ENCODE measurements around the gene B4GALT2.

B4GALT2 gene

GRCh38 chr1:43993206-43993914, 14.3 kb downstream of the B4GALT2 start:
- TF ChIP-seq CTCF (IDR thresholded peaks at IDR 0.05; ENCODE audit: low read depth, low read length, missing control alignments) = no peak
- no peak for DNase-seq (ENCODE audit: low read depth)
- no peak overlapping the region for H3K4me3 ChIP-seq (ENCODE audit: low read depth, low read length)

DNA sequence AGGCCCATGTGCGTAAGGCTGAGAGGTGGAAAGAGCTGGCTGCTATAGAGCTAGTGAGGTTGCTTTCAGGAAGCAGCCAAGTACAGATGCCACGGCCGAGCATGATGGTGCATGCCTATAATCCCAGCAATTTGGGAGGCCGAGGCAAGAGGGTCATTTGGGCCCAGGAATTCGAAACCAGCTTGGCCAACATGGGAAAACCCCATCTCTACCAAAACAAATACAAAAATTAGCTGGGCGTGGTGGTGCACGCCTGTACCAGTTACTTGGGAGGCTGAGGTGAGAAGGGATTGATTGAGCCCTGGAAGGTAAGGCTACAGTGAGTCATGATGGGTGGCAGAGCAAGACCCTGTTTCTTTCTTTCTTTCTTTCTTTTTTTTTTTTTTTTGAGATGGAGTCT, 15.1 kb downstream of the B4GALT2 start:
- no peak for DNase-seq (ENCODE audit: low read depth)
- TF ChIP-seq CTCF (IDR thresholded peaks at IDR 0.05; ENCODE audit: low read depth, low read length, missing control alignments) = no peak

DNA sequence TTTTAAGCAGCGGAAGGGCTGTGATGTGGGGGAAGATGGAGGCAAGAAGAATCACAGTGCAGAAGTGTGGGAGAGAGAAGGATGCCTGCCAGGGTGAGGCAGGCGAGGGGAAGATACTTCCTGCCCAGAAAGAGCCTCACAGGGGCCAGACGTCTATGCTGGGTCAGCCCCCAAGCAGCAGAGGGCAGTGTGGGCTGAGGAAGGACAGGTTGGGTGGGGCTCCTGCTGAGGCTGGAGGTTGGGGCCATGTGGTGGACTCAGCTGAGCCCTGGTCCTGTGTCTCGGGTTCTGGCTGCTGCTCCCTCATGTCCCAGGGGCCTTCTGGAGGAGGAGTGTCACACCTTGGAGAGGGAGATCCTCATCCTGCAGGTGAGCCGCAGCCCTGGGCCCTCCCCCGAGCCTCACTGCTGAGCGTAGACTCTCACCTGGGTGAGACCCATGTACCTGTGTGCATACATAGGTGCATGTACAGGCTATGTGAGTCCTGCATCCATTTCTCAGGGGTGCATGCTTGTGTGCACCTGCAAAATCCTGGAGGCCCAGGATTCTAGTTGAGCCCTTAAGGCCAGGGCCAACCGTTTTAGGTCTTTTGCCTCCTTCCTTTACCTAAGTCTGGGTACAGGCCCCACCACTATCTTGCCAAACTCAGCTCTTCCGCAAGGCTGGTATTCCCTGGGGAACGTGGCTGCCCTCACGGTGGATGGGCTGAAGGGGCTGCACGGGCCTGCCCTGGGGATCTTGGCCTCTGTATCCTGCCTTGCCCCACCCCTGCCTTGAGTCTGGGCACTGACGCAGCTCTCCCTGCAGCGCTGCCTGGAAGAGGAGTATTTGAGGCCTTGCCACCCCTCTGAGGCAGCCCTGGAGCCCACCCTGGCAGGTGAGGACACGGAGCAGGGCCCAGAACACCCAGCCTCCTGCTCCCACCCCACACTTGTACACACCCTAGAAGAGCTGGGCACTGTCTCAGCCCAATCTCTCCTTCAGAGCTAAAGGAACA, 16.1 kb downstream of the B4GALT2 start:
- peak; percentile 56 for TF ChIP-seq CTCF (IDR thresholded peaks at IDR 0.05; ENCODE audit: low read depth, low read length, missing control alignments)
- DNase-seq (ENCODE audit: low read depth) = no peak

More for the DNA sequence above, 15.1 kb downstream of the B4GALT2 start:
- H3K4me3 ChIP-seq (ENCODE audit: low read depth, low read length) = no peak overlapping the region

DNA sequence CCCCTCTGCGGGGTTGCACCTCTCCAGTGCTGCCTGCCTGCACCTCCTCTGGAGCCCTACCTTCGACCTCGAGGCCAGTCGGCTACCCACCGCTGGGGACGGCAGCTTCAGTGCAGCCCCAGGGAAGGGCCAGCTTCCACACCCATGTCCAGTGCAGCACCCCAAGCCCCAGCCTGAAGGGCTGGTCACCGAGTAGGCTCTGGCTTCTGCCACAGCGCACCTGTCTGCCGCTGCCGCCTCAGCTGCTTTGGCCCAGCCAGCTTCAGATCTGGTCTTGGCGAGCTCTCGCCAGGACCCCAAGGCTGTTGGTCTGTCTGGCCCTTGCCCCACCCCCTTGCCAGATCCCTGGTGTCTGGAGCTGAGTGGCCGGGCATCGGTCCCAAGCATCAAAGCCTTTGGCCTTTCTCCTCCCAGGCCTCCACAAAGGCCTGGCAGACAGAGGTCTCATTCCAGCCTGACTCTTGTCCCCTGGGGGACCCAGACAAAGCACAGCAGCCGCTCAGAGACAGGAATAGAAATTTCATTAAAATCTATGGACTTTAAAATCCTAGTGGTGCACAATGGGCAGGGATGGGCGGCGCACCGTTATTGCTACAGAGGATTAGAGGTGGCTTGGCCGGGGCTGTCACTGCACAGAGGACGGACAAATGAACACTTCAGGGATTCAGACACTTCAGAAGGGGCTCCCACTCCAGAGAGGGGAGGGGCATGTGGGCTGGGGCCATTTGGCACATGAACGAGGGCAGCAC, 17.1 kb downstream of the B4GALT2 start:
- H3K4me3 ChIP-seq (ENCODE audit: low read depth, low read length) = no peak overlapping the region
- no peak for TF ChIP-seq CTCF (IDR thresholded peaks at IDR 0.05; ENCODE audit: low read depth, low read length, missing control alignments)
- no peak for DNase-seq (ENCODE audit: low read depth)

More for the DNA sequence above, 16.1 kb downstream of the B4GALT2 start:
- no peak overlapping the region for H3K4me3 ChIP-seq (ENCODE audit: low read depth, low read length)

DNA sequence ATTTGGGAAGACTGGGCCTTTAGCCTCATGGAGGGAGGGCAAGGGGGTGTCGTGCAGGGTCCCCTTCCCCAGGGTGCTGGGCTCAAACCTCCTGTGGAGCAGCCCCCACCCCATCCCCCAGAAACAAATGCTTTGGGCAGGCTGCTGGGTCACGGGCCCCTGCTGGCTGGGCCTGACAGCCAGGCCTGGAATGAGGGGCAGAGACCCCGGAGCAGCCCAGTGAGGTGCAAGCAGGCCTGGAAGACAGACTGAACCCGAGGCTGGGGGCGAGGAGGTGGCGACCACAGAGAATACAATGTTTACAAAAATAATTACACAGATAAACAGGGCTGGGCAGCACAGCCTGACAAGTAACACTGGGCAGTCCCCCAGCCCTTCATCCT, 17.7 kb downstream of the B4GALT2 start:
- no peak overlapping the region for H3K4me3 ChIP-seq (ENCODE audit: low read depth, low read length)
- no peak for DNase-seq (ENCODE audit: low read depth)
- no peak for TF ChIP-seq CTCF (IDR thresholded peaks at IDR 0.05; ENCODE audit: low read depth, low read length, missing control alignments)

- no peak overlapping the region for H3K4me3 ChIP-seq (ENCODE audit: low read depth, low read length)
- DNase-seq (ENCODE audit: low read depth) = no peak
- no peak for TF ChIP-seq CTCF (IDR thresholded peaks at IDR 0.05; ENCODE audit: low read depth, low read length, missing control alignments)
These were observed 18.4 kb downstream of the B4GALT2 start for GRCh38 chr1:43997295-43997999.

All from GM12864 (cell line).